Dedifferentiated amniotic fluid mesenchymal stem cell (primary cell): Measurements from ENCODE around the gene ZNF75A.
"Not testable (repeated sequence)": the region's sequence is repeated elsewhere in the genome, so short reads cannot be mapped to it uniquely, and the experiment has no call there.

ENCODE experiments used
- DNase-seq: peaks from one replicate; pipeline ENCODE4 v3.0.0-alpha.2; 2016; ENCODE audit errors: extremely low spot score

The ZNF75A gene

DNA sequence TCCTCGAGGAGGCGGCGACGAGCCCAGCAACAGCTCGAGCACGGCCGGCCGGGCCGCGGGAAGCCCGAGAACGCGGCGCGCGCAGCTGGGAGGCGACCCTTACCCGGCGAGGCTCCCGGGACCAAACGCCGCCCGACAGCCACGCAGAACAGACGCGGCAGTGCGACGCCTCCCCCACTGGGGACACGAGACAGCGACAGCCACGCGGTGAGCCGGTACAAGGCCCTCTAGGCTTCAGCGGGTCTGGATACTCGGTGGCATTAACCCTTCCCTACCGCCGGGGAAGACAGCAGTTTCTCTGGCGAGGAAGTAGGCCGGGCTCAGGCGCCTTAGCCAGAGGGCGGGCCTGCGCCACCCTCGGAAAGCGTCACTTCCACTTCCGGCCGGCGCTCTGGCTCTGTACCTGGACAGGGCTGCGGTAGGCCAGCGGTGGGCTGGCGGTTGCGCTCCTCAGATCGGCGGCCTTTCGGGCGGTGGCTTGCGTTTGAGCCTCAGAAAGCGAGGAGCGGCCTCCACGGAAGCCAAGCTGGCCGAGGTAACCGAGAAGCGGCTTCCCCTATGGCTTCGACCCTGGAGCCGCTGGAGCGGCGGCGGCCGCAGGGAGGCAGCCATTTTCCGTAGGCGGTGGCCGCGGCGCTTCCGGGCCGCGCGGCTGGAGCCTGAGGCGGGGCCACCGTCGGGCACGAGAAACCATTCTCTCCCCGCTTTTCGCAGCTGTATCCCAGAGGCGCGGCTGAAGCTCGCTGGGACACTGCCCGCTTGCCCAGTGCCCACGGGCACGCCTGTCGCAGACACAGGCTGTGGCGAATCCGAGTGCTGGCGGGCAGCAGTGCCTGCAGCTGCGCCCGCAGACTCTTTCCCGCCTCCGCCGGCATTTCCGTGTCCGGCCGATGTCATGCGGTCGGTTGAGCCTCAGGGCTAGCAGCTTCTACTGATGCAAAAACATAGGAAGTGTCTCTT is at the start of gene ZNF75A, which contains the start of gene TIGD7:
ZNF75A (plus strand) TSS at position 389 of the 960 bp plus-strand sequence. CDS start 2,932 bp downstream, outside the sequence.
TIGD7 (minus strand) TSS at position 322 of the 960 bp plus-strand sequence. CDS start 4,816 bp downstream, outside the sequence.
- DNase-seq = peak; percentile 82

DNA sequence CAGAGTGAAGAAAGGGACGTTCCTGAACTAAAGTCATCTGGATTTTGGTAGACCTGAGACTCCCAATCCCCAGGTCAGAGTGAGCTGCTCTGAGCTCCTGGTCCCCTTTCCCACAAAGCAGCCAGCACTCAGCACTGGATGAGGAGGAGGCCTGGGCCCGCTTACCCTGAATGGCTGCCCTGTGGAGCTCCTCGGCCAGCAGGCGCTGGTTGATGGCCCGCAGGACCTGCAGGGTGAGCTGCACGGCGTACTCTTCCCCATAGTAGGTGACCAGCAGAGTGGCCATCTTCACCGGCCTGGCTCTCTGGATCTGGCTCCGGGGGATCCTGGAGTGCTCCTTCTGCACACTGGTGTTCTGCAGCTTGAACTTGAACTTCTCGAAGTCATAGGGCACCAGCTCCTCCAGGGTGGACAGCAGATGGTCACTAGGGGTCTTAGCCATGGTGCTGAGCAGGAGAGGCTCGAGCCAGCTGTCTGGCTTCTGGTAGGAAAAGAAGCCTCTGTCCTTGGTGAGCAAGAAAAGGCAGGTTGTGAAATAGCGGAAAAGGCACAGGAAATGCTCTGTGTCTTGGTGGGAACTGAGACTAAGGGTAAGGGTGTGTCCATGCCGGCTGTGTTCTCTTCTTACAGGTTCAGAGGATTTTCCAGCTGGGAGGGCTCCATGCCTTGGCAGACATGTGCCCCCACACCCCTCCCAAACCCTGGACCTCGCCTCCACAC is 49.0 kb upstream of the ZNF75A start, which contains the start of gene MEFV:
MEFV (minus strand) TSS at position 488 of the 720 bp plus-strand sequence; CDS start at position 442, 46 bp downstream.
- DNase-seq = no peak

DNA sequence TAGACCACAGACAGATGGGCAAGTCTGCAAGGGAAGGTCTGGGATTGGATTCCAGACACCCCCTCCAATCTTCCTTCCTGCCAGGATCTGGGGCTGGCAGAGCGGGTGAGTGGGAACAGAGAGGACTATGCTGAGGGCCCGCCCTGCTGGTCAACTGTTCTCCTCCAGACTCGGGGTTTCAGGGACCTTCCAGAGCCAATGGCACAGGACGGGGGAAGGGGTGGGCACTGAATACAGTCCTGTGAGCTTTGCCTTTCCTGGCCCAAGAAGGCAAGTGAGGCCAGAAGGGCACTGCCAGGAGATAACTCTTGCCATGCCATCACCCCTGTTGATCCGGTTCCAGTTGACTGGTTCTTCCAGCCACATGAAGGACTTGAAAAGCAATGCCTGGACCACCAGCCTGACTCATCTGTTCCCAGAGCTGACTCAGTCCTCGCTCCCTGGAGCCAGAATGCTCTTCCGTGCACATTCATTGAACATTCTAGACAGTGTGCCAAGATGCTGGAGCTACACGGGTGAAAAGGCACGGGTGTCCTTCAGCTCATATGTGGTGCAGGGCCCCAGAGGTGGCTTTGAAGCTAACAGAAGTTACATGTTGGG is 48.3 kb upstream of the ZNF75A start:
- no peak for DNase-seq

DNA sequence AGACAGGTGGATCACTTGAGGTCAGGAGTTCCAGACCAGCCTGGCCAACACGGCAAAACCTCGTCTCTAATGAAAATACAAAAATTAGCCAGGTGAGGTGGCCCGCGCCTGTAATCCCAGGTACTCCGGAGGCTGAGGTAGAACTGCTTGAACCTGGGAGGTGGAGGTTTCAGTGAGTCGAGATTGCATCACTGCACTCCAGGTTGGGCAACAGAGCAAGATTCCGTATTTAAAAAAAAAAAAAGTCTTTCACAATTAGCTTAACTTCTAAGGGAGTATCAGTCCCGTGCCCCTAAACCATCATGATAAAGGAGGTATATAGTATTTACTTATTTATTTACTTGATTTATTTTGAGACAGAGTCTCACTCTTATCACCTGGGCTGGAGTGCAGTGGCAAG is 45.5 kb upstream of the ZNF75A start:
- no peak for DNase-seq

DNA sequence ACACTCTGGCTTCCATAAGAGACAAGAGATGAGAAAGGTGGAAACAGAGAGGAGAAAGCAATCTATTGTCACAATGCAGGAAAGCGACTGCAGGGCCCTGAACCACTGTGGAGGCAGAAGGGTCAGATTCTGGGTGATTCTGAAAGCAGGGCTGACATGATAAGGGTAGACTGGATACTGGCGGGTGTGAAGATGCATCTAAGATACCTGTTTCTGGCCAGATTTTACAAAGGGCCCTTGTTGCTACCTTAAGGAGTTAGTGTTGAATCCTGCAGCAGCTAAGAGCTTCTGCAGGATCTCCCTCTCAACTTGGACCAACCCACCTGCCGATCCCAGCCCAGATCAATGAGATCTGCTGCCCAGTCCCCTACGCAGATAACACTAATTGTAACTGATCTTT is 42.8 kb upstream of the ZNF75A start:
- no peak for DNase-seq

DNA sequence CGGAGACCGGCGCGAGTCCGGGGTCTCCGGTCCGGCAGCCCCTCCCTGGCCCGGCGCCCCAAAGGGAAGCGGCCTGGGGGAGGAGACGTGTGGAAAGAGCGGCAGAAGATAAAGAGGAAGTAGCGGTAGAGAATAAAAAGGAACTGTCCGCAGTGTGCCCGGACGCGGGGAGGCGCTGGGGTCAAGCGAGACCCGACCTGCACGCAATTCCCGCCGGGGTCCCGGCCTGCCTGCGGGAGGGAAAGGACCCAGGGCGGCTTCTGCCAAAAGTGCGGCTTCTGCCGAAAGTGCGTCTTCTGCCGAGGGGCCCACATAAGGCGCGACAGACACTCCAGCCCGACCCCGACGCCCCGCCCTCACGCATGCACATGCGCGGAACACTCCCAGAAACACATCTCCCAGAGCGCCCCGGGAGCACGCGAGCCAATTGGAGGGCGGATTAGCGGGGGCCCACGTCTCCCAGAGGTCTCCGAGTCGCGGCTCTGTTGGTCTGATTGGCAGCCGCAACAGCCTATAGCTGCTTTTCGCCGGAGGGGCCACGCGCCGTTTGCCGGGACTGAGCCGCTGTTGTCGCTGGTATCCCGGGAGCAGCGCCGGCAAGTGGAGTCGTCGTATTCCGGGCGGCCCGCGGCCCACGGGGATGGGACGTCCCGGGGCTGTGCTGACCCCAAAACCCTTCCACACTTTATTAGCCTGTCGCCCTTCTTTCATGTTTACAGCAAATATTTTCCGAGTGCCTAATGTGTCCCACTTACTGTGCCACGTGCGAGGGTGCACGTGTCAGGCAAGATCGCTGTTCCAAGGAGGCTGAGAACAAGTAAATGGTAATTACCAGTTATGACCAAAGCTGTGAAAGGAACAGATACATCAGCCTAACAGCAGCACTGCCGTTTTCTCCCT is 40.9 kb upstream of the ZNF75A start:
- DNase-seq = peak; percentile 97

DNA sequence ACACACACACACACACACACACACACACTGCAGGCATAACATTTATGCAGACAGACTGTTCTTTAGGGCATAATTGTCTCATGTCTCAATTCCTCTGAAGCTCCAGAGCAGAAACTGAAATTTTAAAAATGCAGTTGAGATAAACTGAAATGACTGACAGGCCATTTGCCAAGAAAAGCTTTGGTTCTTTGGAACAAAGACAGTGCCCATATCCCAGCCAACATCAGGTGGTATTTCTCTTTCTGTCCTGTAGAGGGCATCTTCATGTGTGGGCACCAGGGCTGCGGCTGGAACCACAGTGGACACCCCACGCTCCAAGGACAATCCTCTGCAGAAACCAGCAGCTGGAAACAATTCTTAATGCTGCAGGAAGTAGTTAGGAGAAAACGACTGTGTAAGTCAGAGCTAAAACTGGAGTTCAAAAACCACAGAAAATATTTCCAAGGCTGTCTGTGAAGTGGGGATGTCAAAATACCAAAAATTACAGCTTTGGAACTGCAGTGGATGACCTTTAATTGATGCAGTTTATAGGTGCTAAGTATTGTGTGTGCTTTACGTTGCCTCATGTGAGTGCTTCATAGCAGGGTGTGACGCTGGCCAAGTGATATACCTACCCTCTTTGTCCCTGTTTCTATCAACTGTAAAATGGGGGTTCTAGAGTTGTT is 38.3 kb upstream of the ZNF75A start:
- peak; percentile 45 for DNase-seq

DNA sequence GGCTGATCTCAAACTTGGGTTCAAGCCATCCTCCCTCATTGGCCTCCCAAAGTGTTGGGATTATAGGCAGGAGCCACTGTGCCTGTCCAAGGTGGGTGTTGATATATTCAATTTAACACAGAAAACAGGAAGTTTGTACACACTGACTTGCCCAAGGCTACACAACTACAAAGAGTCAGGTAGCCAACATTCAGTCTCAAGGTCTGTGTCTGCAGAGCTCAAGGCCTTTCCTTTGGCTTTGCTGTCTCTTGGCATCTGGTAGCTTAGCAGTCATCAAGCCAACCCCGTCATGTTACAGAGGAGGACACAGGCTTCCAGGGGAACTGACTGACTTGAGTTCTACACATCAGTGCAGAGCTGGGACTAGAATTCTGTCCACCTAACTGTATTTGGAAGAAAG is 37.0 kb upstream of the ZNF75A start:
- no peak for DNase-seq

GRCh38 chr16:3270718-3271117 is 34.6 kb upstream of the ZNF75A start:
- DNase-seq = not testable (repeated sequence)

DNA sequence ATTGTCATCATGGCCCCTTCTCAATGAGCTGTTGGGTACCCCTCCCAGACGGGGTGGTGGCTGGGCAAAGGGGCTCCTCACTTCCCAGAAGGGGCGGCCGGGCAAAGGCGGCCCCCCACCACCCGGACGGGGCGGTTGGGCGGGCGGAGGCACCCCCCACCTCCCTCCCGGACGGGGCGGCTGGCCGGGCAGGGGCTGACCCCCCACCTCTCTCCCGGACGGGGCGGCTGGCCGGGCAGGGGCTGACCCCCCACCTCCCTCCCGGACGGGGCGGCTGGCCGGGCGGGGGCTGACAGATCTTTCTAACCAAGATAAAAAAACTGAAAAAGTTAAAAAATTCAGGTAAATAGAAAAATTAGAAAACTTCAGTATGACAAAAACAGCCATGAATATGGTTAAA is 34.0 kb upstream of the ZNF75A start:
- DNase-seq = not testable (repeated sequence)

- no peak for DNase-seq
Measured at GRCh38 chr16:3274490-3274889, 30.8 kb upstream of the ZNF75A start.

GRCh38 chr16:3274947-3275346 is 30.4 kb upstream of the ZNF75A start:
- DNase-seq = no peak

DNA sequence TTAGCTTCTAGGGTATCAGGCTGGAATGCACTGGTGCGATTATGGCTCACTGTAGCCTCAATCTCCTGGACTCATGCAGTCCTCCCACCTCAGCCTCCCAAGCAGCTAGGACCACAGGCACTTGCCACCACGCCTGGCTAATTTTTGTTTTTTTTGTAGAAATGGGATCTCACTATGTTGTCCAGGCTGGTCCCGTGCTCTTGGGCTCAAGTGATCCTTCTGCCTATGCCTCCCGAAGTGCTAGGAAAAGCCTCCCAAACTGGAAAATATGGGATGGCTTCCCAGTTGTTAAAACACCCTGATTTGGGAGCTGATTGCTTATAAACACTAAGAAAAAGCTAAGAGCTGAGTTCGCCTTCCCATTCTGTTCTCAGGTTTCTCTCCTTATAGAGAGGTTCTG is 28.6 kb upstream of the ZNF75A start:
- no peak for DNase-seq

- DNase-seq = no peak
Measured at GRCh38 chr16:3281222-3281820, 24.0 kb upstream of the ZNF75A start.

DNA sequence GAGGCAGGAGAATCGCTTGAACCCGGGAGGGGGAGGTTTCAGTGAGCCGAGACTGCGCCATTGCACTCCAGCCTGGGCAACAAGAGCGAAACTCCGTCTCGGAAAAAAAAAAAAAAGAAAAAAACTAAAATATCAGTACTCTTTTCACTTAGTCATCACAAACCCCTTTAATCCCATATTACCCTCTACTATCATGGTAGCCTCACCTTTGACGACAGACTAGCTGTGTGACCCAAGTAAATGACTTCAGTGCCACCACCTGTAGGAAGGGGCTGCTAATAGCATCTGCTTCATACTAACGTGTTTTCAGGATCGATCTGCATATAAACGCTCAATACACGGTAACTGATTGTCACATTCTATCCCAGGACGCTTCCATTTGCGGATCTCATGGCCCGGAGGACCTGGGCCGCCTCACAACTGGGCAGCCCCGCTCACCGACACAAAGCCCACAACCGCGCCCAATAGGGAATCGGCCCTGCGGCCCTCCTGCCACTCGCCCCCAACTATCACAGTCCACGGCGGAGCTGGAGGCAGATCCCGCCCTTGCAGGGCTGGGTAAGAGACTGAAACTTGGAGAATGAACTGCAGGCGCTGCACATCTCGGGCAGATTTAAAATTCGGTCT is 23.1 kb upstream of the ZNF75A start:
- peak; percentile 46 for DNase-seq

DNA sequence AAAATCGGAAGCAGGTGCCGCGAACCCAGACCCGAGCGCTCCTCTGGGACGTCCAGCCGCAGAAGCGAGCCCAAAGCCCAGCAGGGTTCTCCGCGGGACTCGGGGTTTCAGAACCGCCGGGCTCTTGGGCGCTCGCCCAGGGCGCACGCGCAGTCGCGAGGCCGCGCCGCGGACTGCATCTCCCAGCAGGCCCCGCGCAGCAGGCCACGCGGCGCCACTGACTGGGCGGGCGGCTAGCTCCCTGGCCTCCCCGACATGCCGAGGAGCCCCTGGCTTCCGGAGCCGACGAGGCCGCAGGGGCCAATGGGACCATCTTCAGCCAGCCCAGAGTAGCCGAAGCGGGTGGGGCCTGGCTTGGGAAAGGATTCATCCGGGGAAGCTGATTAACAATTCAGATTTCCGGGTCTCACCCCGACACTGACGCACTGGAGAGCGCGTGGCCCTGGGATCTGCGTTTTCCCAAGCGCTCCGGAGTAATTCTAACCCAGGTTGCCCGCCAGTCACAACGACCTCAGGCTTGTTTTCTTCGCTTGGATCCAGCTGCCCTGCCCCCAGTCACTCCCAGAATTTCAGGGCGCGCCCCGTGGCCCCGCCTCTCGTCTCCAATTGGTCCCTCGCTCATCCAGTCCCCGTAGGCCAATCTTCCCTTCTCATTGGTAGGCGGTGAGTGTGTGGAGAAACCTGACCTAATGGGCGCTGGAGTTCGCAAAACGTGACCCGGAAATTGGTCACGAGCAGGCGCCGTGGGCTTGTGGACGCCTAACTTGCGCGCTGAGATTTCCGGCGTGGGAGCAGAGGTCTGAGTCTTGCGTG is 22.4 kb upstream of the ZNF75A start, which contains the start of gene ZNF263:
ZNF263 (plus strand) TSS at position 762 of the 813 bp plus-strand sequence. CDS start 328 bp downstream, outside the sequence.
- peak; percentile 98 for DNase-seq

DNA sequence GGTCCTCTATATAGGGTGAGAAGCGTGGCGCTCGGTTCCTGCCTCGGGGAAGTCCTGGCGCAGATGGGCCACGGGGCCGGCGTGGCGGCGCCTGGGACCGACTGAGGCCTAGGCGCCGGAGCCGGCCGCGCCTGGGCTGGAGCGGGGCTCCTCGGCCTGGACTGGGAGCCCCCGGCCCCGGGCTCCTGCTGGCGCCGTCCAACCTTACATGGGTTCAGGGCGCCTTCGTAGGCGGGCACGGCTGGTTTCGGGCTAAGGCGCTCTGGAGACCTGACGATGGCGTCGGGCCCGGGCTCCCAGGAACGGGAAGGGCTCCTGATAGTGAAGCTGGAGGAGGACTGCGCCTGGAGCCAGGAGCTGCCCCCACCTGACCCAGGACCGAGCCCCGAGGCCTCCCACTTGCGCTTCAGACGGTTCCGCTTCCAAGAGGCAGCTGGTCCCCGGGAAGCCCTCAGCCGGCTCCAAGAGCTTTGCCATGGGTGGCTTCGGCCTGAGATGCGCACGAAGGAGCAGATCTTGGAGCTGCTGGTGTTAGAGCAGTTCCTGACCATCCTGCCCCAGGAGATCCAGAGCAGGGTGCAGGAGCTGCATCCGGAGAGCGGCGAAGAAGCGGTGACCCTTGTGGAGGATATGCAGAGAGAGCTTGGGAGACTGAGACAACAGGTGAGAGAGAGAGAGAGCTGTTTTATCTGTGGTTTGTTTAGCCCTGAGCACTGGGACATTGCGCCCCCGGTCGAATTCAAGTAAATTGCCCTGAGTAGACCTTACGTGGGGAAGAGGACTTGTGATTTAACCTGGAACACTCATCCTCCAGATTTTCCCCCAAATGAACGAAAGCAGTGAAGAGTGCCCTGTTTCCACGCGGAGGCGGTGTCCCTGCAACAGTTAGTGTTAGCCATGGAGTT is 21.5 kb upstream of the ZNF75A start:
- no peak for DNase-seq
